GM12878 (cell line): Measurements from ENCODE around the gene TACC2. TPM values are rescaled to one million over a fixed set of nuclear protein-coding genes. Genes with fewer than 3 reads are reported as not detected.

ENCODE experiments used
- ATAC-seq: fragments of 200-7000 bp; cut with Tn5 transposase; 3 replicates; pipeline ENCODE4 v1.9.1; 2020; ENCODE audit warnings: mild to moderate bottlenecking, moderate library complexity
- BruUV-seq: library from RNA; stranded (reverse); fragments of 400-500 nt; replicated peaks from 2 replicates; lab custom pipeline; 2021; lab: Mats Ljungman, UMichigan
- CTCF ChIA-PET: fragments of 300-600 bp; sonication (Branson Sonifier 250); formaldehyde crosslinking; extraction: SDS; loops from one replicate; lab custom pipeline; 2021; ENCODE audit warnings: inconsistent platforms; lab: Yijun Ruan, JAX
- POLR2A ChIA-PET: fragments of 350-600 bp; formaldehyde crosslinking; extraction: SDS; loops from one replicate; lab custom pipeline; 2021; ENCODE audit warnings: inconsistent platforms; lab: Charles Lee
- RAD21 ChIA-PET: fragments of 300-600 bp; sonication (Branson Sonifier 250); formaldehyde crosslinking; loops from one replicate; lab custom pipeline; 2023; ENCODE audit warnings: antibody characterized with exemption; ENCODE audit not compliant: unreplicated experiment; lab: Charles Lee
- SMC1A ChIA-PET: fragments of 300-600 bp; sonication (Branson Sonifier 250); formaldehyde crosslinking; loops from one replicate; lab custom pipeline; 2023; ENCODE audit not compliant: unreplicated experiment, uncharacterized antibody; lab: Charles Lee
- DNase-seq: peaks from one replicate; pipeline ENCODE4 v3.0.0-alpha.2; 2011; ENCODE audit warnings: low read depth, low spot score
- FAIRE-seq: peaks from 3 replicates; lab custom pipeline; 2011; peaks lifted over from hg19 to GRCh38; lab: Jason Lieb, UNC
- H2AFZ ChIP-seq: 2 replicates; pipeline ENCODE4 v1.6.0; 2011; ENCODE audit warnings: low read depth, low read length, control low read depth; ENCODE audit not compliant: control insufficient read depth
- H3K27ac ChIP-seq: 2 replicates; pipeline ENCODE4 v1.5.1; 2011; ENCODE audit warnings: control low read depth; ENCODE audit not compliant: control insufficient read depth, insufficient read depth
- H3K27me3 ChIP-seq, 2 experiments: replicated peaks in 1 of 2; 2 replicates each; pipeline versions ENCODE4 v1.6.0 to v1.6.1; 2011; ENCODE audit warnings: low read length in 1 of 2; ENCODE audit not compliant: control insufficient read depth in 2 of 2, insufficient read depth in 2 of 2
- H3K36me3 ChIP-seq, 2 experiments: 2 replicates each; pipeline ENCODE4 v1.5.1; 2011; ENCODE audit warnings: low read length in 1 of 2; ENCODE audit not compliant: control insufficient read depth in 2 of 2, insufficient read depth in 2 of 2
- H3K4me1 ChIP-seq: 2 replicates; pipeline ENCODE4 v1.6.1; 2011; ENCODE audit warnings: mild to moderate bottlenecking, low read length, moderate library complexity, mixed read lengths; ENCODE audit not compliant: control insufficient read depth, insufficient read depth
- H3K4me2 ChIP-seq: 2 replicates; pipeline ENCODE4 v1.6.0; 2011; ENCODE audit warnings: control low read depth; ENCODE audit not compliant: control insufficient read depth, insufficient read depth
- H3K4me3 ChIP-seq: fragments of 200-600 bp; sonication (generic); 2 replicates; pipeline ENCODE4 v1.5.1; 2016
- H3K79me2 ChIP-seq: 2 replicates; pipeline ENCODE4 v1.6.0; 2011; ENCODE audit warnings: low read length; ENCODE audit not compliant: control insufficient read depth, insufficient read depth
- H3K9ac ChIP-seq: 2 replicates; pipeline ENCODE4 v1.8.0; 2011; ENCODE audit warnings: low read length, control low read depth, mixed read lengths; ENCODE audit not compliant: control insufficient read depth, insufficient read depth
- H3K9me3 ChIP-seq: replicated peaks from 3 replicates; pipeline ENCODE4 v1.5.1; 2011; ENCODE audit warnings: mild to moderate bottlenecking, low read length; ENCODE audit not compliant: control insufficient read depth, insufficient read depth
- H4K20me1 ChIP-seq: 2 replicates; pipeline ENCODE4 v1.6.0; 2011; ENCODE audit not compliant: control insufficient read depth, insufficient read depth
- BACH1 ChIP-seq: fragments of 450-650 bp; IDR thresholded peaks from 2 replicates; pipeline ENCODE4 v1.6.1; 2017; ENCODE audit warnings: mild to moderate bottlenecking, borderline replicate concordance
- CREB1 ChIP-seq: IDR thresholded peaks from 2 replicates; pipeline ENCODE4 v1.6.1; 2012; ENCODE audit warnings: low read depth, mild to moderate bottlenecking, inconsistent platforms
- EP300 ChIP-seq, 2 experiments: fragments of 150-350 bp in 1 of 2; IDR thresholded peaks; 2 replicates each; pipeline ENCODE4 v1.6.1; 2011 to 2012; ENCODE audit warnings: low read depth in 2 of 2, low read length in 2 of 2, borderline replicate concordance in 1 of 2, improper control_type of control experiment in 1 of 2, inconsistent platforms in 1 of 2; ENCODE audit not compliant: control insufficient read depth in 1 of 2
- FOS ChIP-seq: IDR thresholded peaks from 3 replicates; pipeline ENCODE4 v1.6.1; 2011; ENCODE audit warnings: borderline replicate concordance; ENCODE audit not compliant: insufficient read length; ENCODE audit errors: extremely low read depth
- FOXM1 ChIP-seq: IDR thresholded peaks from 2 replicates; pipeline ENCODE4 v1.6.1; 2012; ENCODE audit warnings: low read depth, mild to moderate bottlenecking, inconsistent platforms, low read length, moderate library complexity
- MYB ChIP-seq: fragments of 150-350 bp; IDR thresholded peaks from 2 replicates; pipeline ENCODE4 v1.6.1; 2014; ENCODE audit warnings: mild to moderate bottlenecking, low read depth, low read length, borderline replicate concordance
- NR2C1 ChIP-seq: fragments of 450-650 bp; IDR thresholded peaks from 2 replicates; pipeline ENCODE4 v1.6.1; 2017; ENCODE audit warnings: antibody characterized with exemption, mild to moderate bottlenecking, moderate library complexity
- POLR2AphosphoS2 ChIP-seq: IDR thresholded peaks from 2 replicates; pipeline ENCODE4 v1.6.1; 2011; ENCODE audit warnings: low read depth, mild to moderate bottlenecking, low read length, improper control_type of control experiment, moderate library complexity
- SIN3A ChIP-seq: IDR thresholded peaks from 2 replicates; pipeline ENCODE4 v1.6.1; 2012; ENCODE audit warnings: low read depth, low read length, improper control_type of control experiment
- SIX5 ChIP-seq: IDR thresholded peaks from 2 replicates; pipeline ENCODE4 v1.6.1; 2011; ENCODE audit warnings: mild to moderate bottlenecking, low read depth, low read length, moderate library complexity; ENCODE audit not compliant: severe bottlenecking
- STAT3 ChIP-seq: IDR thresholded peaks from 2 replicates; pipeline ENCODE4 v1.6.1; 2011; ENCODE audit warnings: low read depth, low read length, improper control_type of control experiment
- SUPT20H ChIP-seq: IDR thresholded peaks from 2 replicates; pipeline ENCODE4 v1.6.1; 2011; ENCODE audit warnings: low read depth, mild to moderate bottlenecking, low read length, moderate library complexity, borderline replicate concordance; ENCODE audit not compliant: control insufficient read depth
- TCF7 ChIP-seq: IDR thresholded peaks from 2 replicates; pipeline ENCODE4 v1.6.1; 2014; ENCODE audit warnings: antibody characterized with exemption, borderline replicate concordance
- ZBED1 ChIP-seq: IDR thresholded peaks from 2 replicates; pipeline ENCODE4 v1.6.1; 2016; ENCODE audit warnings: borderline replicate concordance
- ZNF622 ChIP-seq: fragments of 450-650 bp; IDR thresholded peaks from 2 replicates; pipeline ENCODE4 v1.6.1; 2017; ENCODE audit warnings: mild to moderate bottlenecking, inconsistent platforms
- ZSCAN29 ChIP-seq: fragments of 450-650 bp; IDR thresholded peaks from 2 replicates; pipeline ENCODE4 v1.6.1; 2017; ENCODE audit warnings: mild to moderate bottlenecking, moderate library complexity
- WGBS: methylation state at CpG from one replicate; pipeline ENCODE4 v1.1.6; 2016; ENCODE audit warnings: low lambda C conversion rate; ENCODE audit not compliant: insufficient replicate concordance, insufficient coverage; ENCODE audit errors: missing lambda C conversion rate; 5-methylcytosine and 5-hydroxymethylcytosine counted together
- in situ Hi-C: fragments of 300-500 bp; cut with MboI; formaldehyde crosslinking; loops from 9 replicates; pipeline ENCODE4 v1.14.3; 2018; ENCODE audit warnings: mixed read lengths
- intact Hi-C: fragments of 100-400 bp; cut with micrococcal nuclease; formaldehyde crosslinking; loops from one replicate; pipeline ENCODE4 v1.14.2; 2022; ENCODE audit not compliant: unreplicated experiment
- polyA plus RNA-seq, 11 experiments: library from polyadenylated mRNA; depleted of rRNA in 4 of 11; unstranded in 6 of 11; stranded (reverse) in 5 of 11; fragments of >200 nt; fragmentation: Nextera tagmentation in 4 of 11; fragmentation: Illumina TruSeq in 1 of 11; extraction: Ambion mirVana in 4 of 11; extraction: Trizol in 1 of 11; gene quantifications; 1 replicate in 1 of 11; 2 replicates in 10 of 11; pipeline versions ENCODE4 v1.2.1 to v1.2.3, GENCODE V29; 2011 to 2016; ENCODE audit warnings: inconsistent platforms in 2 of 11, missing spikeins in 2 of 11, low read depth in 1 of 11
- total RNA-seq, 4 experiments: library from RNA; depleted of rRNA in 3 of 4; stranded (reverse); fragments of >200 nt in 3 of 4; fragmentation: Illumina TruSeq in 1 of 4; extraction: Trizol in 1 of 4; gene quantifications; 2 replicates each; pipeline versions ENCODE4 v1.2.1 to v1.2.3, GENCODE V29; 2013 to 2021
- TF ChIP-seq, protein P1 (sequence below): fragments of 450-650 bp; formaldehyde crosslinking; IDR thresholded peaks from 2 replicates; pipeline ENCODE4 v1.4.0; 2022; ENCODE audit warnings: mild to moderate bottlenecking, moderate library complexity

The TACC2 gene
- total and polyA plus RNA-seq, 10 of the 15 experiments (the other 5 are each of a cell fraction or from before 2014, with no cell fraction given) = 0.07 to 0.64 (median 0.13) TPM; not detected in 5

DNA sequence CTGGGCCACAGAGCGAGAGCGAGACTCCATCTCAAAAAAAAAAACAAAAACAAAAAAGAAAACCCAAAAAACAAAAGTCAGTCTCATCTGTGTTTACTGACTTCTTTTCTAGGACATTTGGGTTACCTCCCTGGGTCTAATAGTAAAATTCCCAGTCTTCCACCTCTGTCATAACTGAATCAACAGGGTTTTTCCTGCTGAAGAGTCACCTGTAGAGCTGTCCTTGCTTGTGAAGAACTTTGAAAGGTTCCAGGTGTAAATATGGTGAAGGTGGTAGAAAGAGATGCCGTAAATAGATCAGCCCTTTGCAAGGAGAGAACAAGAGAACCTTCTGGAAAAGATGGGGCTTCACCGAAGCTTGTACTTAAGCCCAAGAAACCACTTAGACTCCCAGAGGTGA, 169.4 kb downstream of the TACC2 start:
- Histone ChIP-seq H3K27ac (no peak overlapping the region), H4K20me1 (no peaks in the 10 kb centered on the region), H3K9ac (no peak overlapping the region), H3K79me2 (no peaks in the 10 kb centered on the region), H3K9me3 (no peaks in the 10 kb centered on the region), H3K36me3 (no peaks in the 10 kb centered on the region), H3K4me3 (no peak overlapping the region)
- intact Hi-C loops = no loop called here
- SMC1A ChIA-PET = no interaction called here
- 47% methylated on average over 4 of the region's 4 CpGs for WGBS
- ATAC-seq = no peak
- BruUV-seq = no TSS peak
- FAIRE-seq = no peak
- CTCF ChIA-PET = no interaction called here
- RAD21 ChIA-PET = no interaction called here
- TF ChIP-seq ZNF622 = no peak
- TF ChIP-seq SIX5 = no peak
- no peak for TF ChIP-seq TCF7
- TF ChIP-seq EP300 (IDR thresholded peaks at IDR 0.05; ENCODE audit: borderline replicate concordance in 1 of 2, control insufficient read depth in 1 of 2, low read depth in 2 of 2, low read length in 2 of 2) = no peak
- TF ChIP-seq MYB = no peak
- no peak for TF ChIP-seq ZBED1
- no peak for TF ChIP-seq POLR2AphosphoS2
- TF ChIP-seq FOXM1 = no peak
- no peak for TF ChIP-seq STAT3
- TF ChIP-seq, protein P1, sequence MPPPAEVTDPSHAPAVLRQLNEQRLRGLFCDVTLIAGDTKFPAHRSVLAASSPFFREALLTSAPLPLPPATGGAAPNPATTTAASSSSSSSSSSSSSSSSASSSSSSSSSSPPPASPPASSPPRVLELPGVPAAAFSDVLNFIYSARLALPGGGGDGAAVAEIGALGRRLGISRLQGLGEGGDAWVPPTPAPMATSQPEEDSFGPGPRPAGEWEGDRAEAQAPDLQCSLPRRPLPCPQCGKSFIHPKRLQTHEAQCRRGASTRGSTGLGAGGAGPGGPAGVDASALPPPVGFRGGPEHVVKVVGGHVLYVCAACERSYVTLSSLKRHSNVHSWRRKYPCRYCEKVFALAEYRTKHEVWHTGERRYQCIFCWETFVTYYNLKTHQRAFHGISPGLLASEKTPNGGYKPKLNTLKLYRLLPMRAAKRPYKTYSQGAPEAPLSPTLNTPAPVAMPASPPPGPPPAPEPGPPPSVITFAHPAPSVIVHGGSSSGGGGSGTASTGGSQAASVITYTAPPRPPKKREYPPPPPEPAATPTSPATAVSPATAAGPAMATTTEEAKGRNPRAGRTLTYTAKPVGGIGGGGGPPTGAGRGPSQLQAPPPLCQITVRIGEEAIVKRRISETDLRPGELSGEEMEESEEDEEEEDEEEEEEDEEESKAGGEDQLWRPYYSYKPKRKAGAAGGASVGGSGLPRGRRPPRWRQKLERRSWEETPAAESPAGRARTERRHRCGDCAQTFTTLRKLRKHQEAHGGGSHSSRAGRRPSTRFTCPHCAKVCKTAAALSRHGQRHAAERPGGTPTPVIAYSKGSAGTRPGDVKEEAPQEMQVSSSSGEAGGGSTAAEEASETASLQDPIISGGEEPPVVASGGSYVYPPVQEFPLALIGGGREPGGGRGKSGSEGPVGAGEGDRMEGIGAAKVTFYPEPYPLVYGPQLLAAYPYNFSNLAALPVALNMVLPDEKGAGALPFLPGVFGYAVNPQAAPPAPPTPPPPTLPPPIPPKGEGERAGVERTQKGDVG (CRISPR knock-in tag) = no peak
- no peak for TF ChIP-seq CREB1
- no peak for TF ChIP-seq SUPT20H
- TF ChIP-seq BACH1 = no peak
- no peak for TF ChIP-seq FOS
- TF ChIP-seq ZSCAN29 = no peak
- no peak for TF ChIP-seq SIN3A
- no peak for TF ChIP-seq NR2C1
- TF ChIP-seq, all 136 proteins: peak for 0
- H3K4me2 ChIP-seq = no peak overlapping the region
- POLR2A ChIA-PET = no interaction called here
- DNase-seq = no peak
- no peaks in the 10 kb centered on the region for H3K4me1 ChIP-seq
- in situ Hi-C loops = no loop called here
- H2AFZ ChIP-seq = no peak overlapping the region
- H3K27me3 ChIP-seq = peaks cover 10 to 17% of the 10 kb centered on the region in 2 experiments
